OCI-LY1 (cell line): ENCODE measurements around the gene SH3RF1.

Experiments
- H2AFZ ChIP-seq: fragments of 200-600 bp; sonication (generic), shearing (Covaris generic); 2 replicates; pipeline ENCODE4 v1.6.0; 2014; ENCODE audit warnings: antibody characterized with exemption, mild to moderate bottlenecking, low read length
- H3F3A ChIP-seq: fragments of 200-600 bp; sonication (generic), shearing (Covaris generic); 2 replicates; pipeline ENCODE4 v1.6.0; 2014; ENCODE audit warnings: mild to moderate bottlenecking, antibody characterized with exemption, low read length, moderate library complexity; ENCODE audit not compliant: insufficient read depth
- H3K27ac ChIP-seq: fragments of 200-600 bp; sonication (generic); 2 replicates; pipeline ENCODE4 v1.5.1; 2014; ENCODE audit warnings: low read length, mixed run types, mild to moderate bottlenecking, low read depth; ENCODE audit not compliant: poor library complexity, severe bottlenecking
- H3K27me3 ChIP-seq: fragments of 200-600 bp; sonication (generic); 2 replicates; pipeline ENCODE4 v1.6.0; 2014; ENCODE audit warnings: antibody characterized with exemption, mild to moderate bottlenecking, low read length, moderate library complexity; ENCODE audit not compliant: insufficient read depth
- H3K36me3 ChIP-seq: fragments of 200-600 bp; sonication (generic); 2 replicates; pipeline ENCODE4 v1.6.1; 2014; ENCODE audit warnings: mild to moderate bottlenecking, antibody characterized with exemption, low read length, moderate library complexity, mixed read lengths; ENCODE audit not compliant: insufficient read depth
- H3K4me1 ChIP-seq: fragments of 200-600 bp; sonication (generic); 2 replicates; pipeline ENCODE4 v1.5.1; 2014; ENCODE audit warnings: mild to moderate bottlenecking, low read length, moderate library complexity; ENCODE audit not compliant: insufficient read depth, severe bottlenecking
- H3K4me2 ChIP-seq: fragments of 200-600 bp; sonication (generic), shearing (Covaris generic); 2 replicates; pipeline ENCODE4 v1.6.1; 2014; ENCODE audit warnings: low read length
- H3K4me3 ChIP-seq: fragments of 200-600 bp; sonication (generic); 2 replicates; pipeline ENCODE4 v1.5.1; 2014; ENCODE audit warnings: low read length, low read depth, mild to moderate bottlenecking, mixed read lengths; ENCODE audit not compliant: poor library complexity, severe bottlenecking
- H3K79me2 ChIP-seq: fragments of 200-600 bp; shearing (Covaris generic); 2 replicates; pipeline ENCODE4 v1.6.1; 2016; ENCODE audit warnings: mixed run types, low read length, mixed read lengths; ENCODE audit not compliant: insufficient read depth
- H3K9ac ChIP-seq: fragments of 200-600 bp; sonication (generic), shearing (Covaris generic); 2 replicates; pipeline ENCODE4 v1.6.1; 2014; ENCODE audit warnings: mild to moderate bottlenecking, low read length, mixed read lengths
- H3K9me2 ChIP-seq: fragments of 200-600 bp; sonication (generic), shearing (Covaris generic); 2 replicates; pipeline ENCODE4 v1.6.1; 2014; ENCODE audit warnings: low read depth, mild to moderate bottlenecking, low read length, mixed read lengths
- H3K9me3 ChIP-seq: fragments of 200-600 bp; shearing (Covaris generic); 2 replicates; pipeline ENCODE4 v1.6.1; 2014; ENCODE audit warnings: low read length, mixed read lengths
- H4K20me1 ChIP-seq: fragments of 200-600 bp; sonication (generic), shearing (Covaris generic); 2 replicates; pipeline ENCODE4 v1.6.0; 2016; ENCODE audit warnings: mild to moderate bottlenecking, low read length; ENCODE audit not compliant: insufficient read depth
- CTCF ChIP-seq: fragments of 200-600 bp; sonication (generic), shearing (Covaris generic); IDR thresholded peaks from 2 replicates; pipeline ENCODE4 v1.5.1; 2017; ENCODE audit warnings: mild to moderate bottlenecking, antibody characterized with exemption, low read length, moderate library complexity, mixed read lengths
- EZH2 ChIP-seq: fragments of 200-600 bp; sonication (generic), shearing (Covaris generic); IDR thresholded peaks from 2 replicates; pipeline ENCODE4 v1.8.0; 2017; ENCODE audit warnings: borderline replicate concordance, mixed run types, mild to moderate bottlenecking, antibody characterized with exemption, low read length, moderate library complexity, mixed read lengths

SH3RF1 gene

GRCh38 chr4:169092889-169093522, 177.8 kb downstream of the SH3RF1 start:
- no peak overlapping the region for H3K4me3 ChIP-seq
- no peaks in the 10 kb centered on the region for H3K27me3 ChIP-seq
- no peak overlapping the region for H2AFZ ChIP-seq
- no peaks in the 10 kb centered on the region for H3F3A ChIP-seq
- H3K79me2 ChIP-seq: no peaks in the 10 kb centered on the region
- no peak for TF ChIP-seq CTCF
- no peak for TF ChIP-seq EZH2
- no peak overlapping the region for H3K4me2 ChIP-seq
- H3K27ac ChIP-seq: no peak overlapping the region
- no peaks in the 10 kb centered on the region for H3K9me2 ChIP-seq
- H3K9ac ChIP-seq: no peak overlapping the region
- no peaks in the 10 kb centered on the region for H4K20me1 ChIP-seq
- H3K4me1 ChIP-seq: no peaks in the 10 kb centered on the region
- peaks cover 3% of the 10 kb centered on the region; the same call in 1 of the 2 replicates for H3K9me3 ChIP-seq
- no peaks in the 10 kb centered on the region for H3K36me3 ChIP-seq

GRCh38 chr4:169090484-169091215, 180.1 kb downstream of the SH3RF1 start:
- Histone ChIP-seq H3K27me3 (no peaks in the 10 kb centered on the region), H3K79me2 (no peaks in the 10 kb centered on the region), H3K4me1 (no peaks in the 10 kb centered on the region), H3K9me2 (no peaks in the 10 kb centered on the region), H3K4me2 (no peak overlapping the region), H2AFZ (no peak overlapping the region), H3K4me3 (no peak overlapping the region), H3F3A (no peaks in the 10 kb centered on the region), H3K9me3 (peaks cover 3% of the 10 kb centered on the region; the same call in 1 of the 2 replicates), H4K20me1 (no peaks in the 10 kb centered on the region), H3K9ac (no peak overlapping the region), H3K27ac (no peak overlapping the region), H3K36me3 (no peaks in the 10 kb centered on the region)
- TF ChIP-seq EZH2 (no peak), CTCF (no peak)

- H3K27me3 ChIP-seq: no peaks in the 10 kb centered on the region
- no peak overlapping the region for H3K4me3 ChIP-seq
- no peaks in the 10 kb centered on the region for H4K20me1 ChIP-seq
- no peak for TF ChIP-seq CTCF
- no peak for TF ChIP-seq EZH2
- H3K27ac ChIP-seq: no peak overlapping the region
- H3K9ac ChIP-seq: no peak overlapping the region
- no peak overlapping the region for H3K4me2 ChIP-seq
- H3K79me2 ChIP-seq: no peaks in the 10 kb centered on the region
- H3K9me2 ChIP-seq: no peaks in the 10 kb centered on the region
- H3K36me3 ChIP-seq: no peaks in the 10 kb centered on the region
- H3F3A ChIP-seq: no peaks in the 10 kb centered on the region
- no peaks in the 10 kb centered on the region for H3K4me1 ChIP-seq
- H3K9me3 ChIP-seq: peaks cover 3% of the 10 kb centered on the region; the same call in 1 of the 2 replicates
- no peak overlapping the region for H2AFZ ChIP-seq
Observed at GRCh38 chr4:169089004-169089403, 181.8 kb downstream of the SH3RF1 start.
